ENCODE measurements around the gene PCDHB1. TPM values are rescaled to one million over a fixed set of nuclear protein-coding genes. Genes with fewer than 3 reads are reported as not detected.

The PCDHB1 gene
- total RNA-seq, 1 experiment from 2014 or later, result 0.06 TPM

DNA sequence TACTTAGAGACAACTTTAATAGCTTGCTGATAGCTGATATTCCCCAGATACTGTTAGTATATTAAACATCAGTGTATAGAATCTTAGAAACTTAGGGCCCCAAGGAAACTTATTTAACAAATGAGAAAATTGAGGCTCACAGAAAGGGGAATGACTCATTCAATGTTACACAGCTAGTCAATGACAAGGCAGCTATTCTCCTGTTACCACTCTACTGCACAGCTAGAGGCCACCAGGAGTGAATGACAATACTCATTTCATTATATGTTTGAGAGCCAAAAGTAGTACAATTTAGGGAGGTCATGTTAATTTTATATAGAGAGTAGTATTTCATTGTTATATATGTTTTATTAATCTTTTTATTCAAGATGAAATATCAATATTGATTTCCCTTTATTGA lies 33.2 kb upstream of the PCDHB1 start:
- DNase-seq (ENCODE audit: low spot score), result peak; percentile 54
- H3K27me3 ChIP-seq (replicated peaks; ENCODE audit: insufficient read depth, low read depth, low read length, poor library complexity), result no peaks in the 10 kb centered on the region
- no peak overlapping the region for H3K4me3 ChIP-seq (ENCODE audit: low read depth, low read length, poor library complexity, severe bottlenecking)
- no TSS peak for BruUV-seq (replicated peaks)
- TF ChIP-seq, protein P1, sequence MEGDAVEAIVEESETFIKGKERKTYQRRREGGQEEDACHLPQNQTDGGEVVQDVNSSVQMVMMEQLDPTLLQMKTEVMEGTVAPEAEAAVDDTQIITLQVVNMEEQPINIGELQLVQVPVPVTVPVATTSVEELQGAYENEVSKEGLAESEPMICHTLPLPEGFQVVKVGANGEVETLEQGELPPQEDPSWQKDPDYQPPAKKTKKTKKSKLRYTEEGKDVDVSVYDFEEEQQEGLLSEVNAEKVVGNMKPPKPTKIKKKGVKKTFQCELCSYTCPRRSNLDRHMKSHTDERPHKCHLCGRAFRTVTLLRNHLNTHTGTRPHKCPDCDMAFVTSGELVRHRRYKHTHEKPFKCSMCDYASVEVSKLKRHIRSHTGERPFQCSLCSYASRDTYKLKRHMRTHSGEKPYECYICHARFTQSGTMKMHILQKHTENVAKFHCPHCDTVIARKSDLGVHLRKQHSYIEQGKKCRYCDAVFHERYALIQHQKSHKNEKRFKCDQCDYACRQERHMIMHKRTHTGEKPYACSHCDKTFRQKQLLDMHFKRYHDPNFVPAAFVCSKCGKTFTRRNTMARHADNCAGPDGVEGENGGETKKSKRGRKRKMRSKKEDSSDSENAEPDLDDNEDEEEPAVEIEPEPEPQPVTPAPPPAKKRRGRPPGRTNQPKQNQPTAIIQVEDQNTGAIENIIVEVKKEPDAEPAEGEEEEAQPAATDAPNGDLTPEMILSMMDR (conservative IDR thresholded peaks at IDR 0.05; ENCODE audit: low read depth, low read length), result no peak
- TF ChIP-seq EZH2 (IDR thresholded peaks at IDR 0.05; ENCODE audit: borderline replicate concordance, low read depth, low read length, poor library complexity, severe bottlenecking), result no peak
- no peak overlapping the region for H3K27ac ChIP-seq (ENCODE audit: low read depth, low read length, poor library complexity, severe bottlenecking)
- peaks cover 4% of the 10 kb centered on the region for H3K4me1 ChIP-seq (ENCODE audit: insufficient read depth, low read length, poor library complexity, severe bottlenecking)
- ChIA-PET POLR2A (ENCODE audit: low non-redundant PET) (no interaction called here), CTCF (interaction anchor here (1.0 kb wide), 1 partner anchor 142 kb away, joined by 3 read pairs; no protein-coding TSS in a partner anchor)
- H3K9me3 ChIP-seq (ENCODE audit: low read depth, low read length, poor library complexity, severe bottlenecking), result no peaks in the 10 kb centered on the region
- intact Hi-C loops (cut with micrococcal nuclease; ENCODE audit: unreplicated experiment), result no loop called here
- H3K36me3 ChIP-seq (ENCODE audit: insufficient read depth, low read length, poor library complexity, severe bottlenecking), result no peaks in the 10 kb centered on the region

DNA sequence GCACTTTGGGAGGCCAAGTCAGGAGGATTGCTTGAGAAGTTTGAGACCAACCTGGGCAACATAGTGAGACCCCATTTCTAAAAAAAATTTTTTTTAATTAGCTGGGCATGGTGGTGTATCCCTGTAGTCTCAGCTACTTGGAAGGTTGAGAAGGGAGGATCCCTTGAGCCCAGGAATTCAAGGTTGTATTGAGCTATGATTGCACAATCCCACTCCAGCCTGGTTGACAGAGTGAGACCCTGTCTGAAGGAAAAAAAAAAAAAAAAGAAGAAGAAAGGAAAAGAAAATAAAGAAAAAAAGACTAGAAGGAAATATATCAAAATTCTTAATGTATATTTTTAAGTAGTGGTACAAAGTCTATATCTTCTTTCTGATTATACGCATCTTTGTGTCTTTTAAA lies 28.8 kb upstream of the PCDHB1 start:
- no TSS peak for BruUV-seq (replicated peaks)
- intact Hi-C loops (cut with micrococcal nuclease; ENCODE audit: unreplicated experiment), result no loop called here
- ChIA-PET CTCF (no interaction called here), POLR2A (ENCODE audit: low non-redundant PET) (no interaction called here)
- no peak for TF ChIP-seq EZH2 (IDR thresholded peaks at IDR 0.05; ENCODE audit: borderline replicate concordance, low read depth, low read length, poor library complexity, severe bottlenecking)
- TF ChIP-seq, protein P1 (conservative IDR thresholded peaks at IDR 0.05; ENCODE audit: low read depth, low read length), result no peak
- no peaks in the 10 kb centered on the region for H3K9me3 ChIP-seq (ENCODE audit: low read depth, low read length, poor library complexity, severe bottlenecking)
- H3K27me3 ChIP-seq (replicated peaks; ENCODE audit: insufficient read depth, low read depth, low read length, poor library complexity), result no peaks in the 10 kb centered on the region
- no peak overlapping the region for H3K27ac ChIP-seq (ENCODE audit: low read depth, low read length, poor library complexity, severe bottlenecking)
- peaks cover 4% of the 10 kb centered on the region for H3K4me1 ChIP-seq (ENCODE audit: insufficient read depth, low read length, poor library complexity, severe bottlenecking)
- no peak overlapping the region for H3K4me3 ChIP-seq (ENCODE audit: low read depth, low read length, poor library complexity, severe bottlenecking)
- H3K36me3 ChIP-seq (ENCODE audit: insufficient read depth, low read length, poor library complexity, severe bottlenecking), result no peaks in the 10 kb centered on the region
- DNase-seq (ENCODE audit: low spot score), result no peak

- Histone ChIP-seq H3K27me3 (replicated peaks; ENCODE audit: insufficient read depth, low read depth, low read length, poor library complexity) (no peaks in the 10 kb centered on the region), H3K27ac (ENCODE audit: low read depth, low read length, poor library complexity, severe bottlenecking) (no peak overlapping the region), H3K9me3 (ENCODE audit: low read depth, low read length, poor library complexity, severe bottlenecking) (no peaks in the 10 kb centered on the region), H3K36me3 (ENCODE audit: insufficient read depth, low read length, poor library complexity, severe bottlenecking) (no peaks in the 10 kb centered on the region), H3K4me3 (ENCODE audit: low read depth, low read length, poor library complexity, severe bottlenecking) (no peak overlapping the region), H3K4me1 (ENCODE audit: insufficient read depth, low read length, poor library complexity, severe bottlenecking) (no peaks in the 10 kb centered on the region)
- POLR2A ChIA-PET (ENCODE audit: low non-redundant PET), result no interaction called here
- CTCF ChIA-PET, result no interaction called here
- TF ChIP-seq, protein P1 (conservative IDR thresholded peaks at IDR 0.05; ENCODE audit: low read depth, low read length), result no peak
- no peak for TF ChIP-seq EZH2 (IDR thresholded peaks at IDR 0.05; ENCODE audit: borderline replicate concordance, low read depth, low read length, poor library complexity, severe bottlenecking)
- intact Hi-C loops (cut with micrococcal nuclease; ENCODE audit: unreplicated experiment), result no loop called here
- BruUV-seq (replicated peaks), result no TSS peak
- no peak for DNase-seq (ENCODE audit: low spot score)
Observed at GRCh38 chr5:141031006-141031405, 20.2 kb upstream of the PCDHB1 start.

Measured in A673 (cell line).